H9 (cell line): ENCODE results near the gene ZFP28. TPM values are rescaled to one million over a fixed set of nuclear protein-coding genes. Genes with fewer than 3 reads are reported as not detected.

ENCODE experiments used
- DNase-seq: peaks from one replicate; pipeline ENCODE4 v3.0.0-alpha.2; 2017
- H2AFZ ChIP-seq: one replicate; pipeline ENCODE4 v1.6.1; 2013; ENCODE audit warnings: mild to moderate bottlenecking, low read length, control low read depth, moderate library complexity
- H2AK5ac ChIP-seq: 2 replicates; pipeline ENCODE4 v1.6.1; 2013; ENCODE audit warnings: low read length, control low read depth, mixed read lengths; ENCODE audit not compliant: insufficient read length
- H2BK120ac ChIP-seq: one replicate; pipeline ENCODE4 v1.6.1; 2013; ENCODE audit warnings: low read depth, mild to moderate bottlenecking, low read length, control low read depth, inconsistent platforms; ENCODE audit not compliant: poor library complexity, severe bottlenecking
- H2BK12ac ChIP-seq: 2 replicates; pipeline ENCODE4 v1.6.1; 2013; ENCODE audit warnings: low read length, control low read depth, mixed read lengths, low read depth; ENCODE audit not compliant: insufficient read length
- H2BK15ac ChIP-seq: 2 replicates; pipeline ENCODE4 v1.6.1; 2013; ENCODE audit warnings: low read depth, low read length, control low read depth
- H2BK20ac ChIP-seq: one replicate; pipeline ENCODE4 v1.6.1; 2013; ENCODE audit warnings: low read depth, mild to moderate bottlenecking, low read length, control low read depth, inconsistent platforms; ENCODE audit not compliant: poor library complexity, severe bottlenecking
- H2BK5ac ChIP-seq: 2 replicates; pipeline ENCODE4 v1.6.1; 2013; ENCODE audit warnings: low read length, control low read depth, mixed read lengths; ENCODE audit not compliant: insufficient read length
- H3K14ac ChIP-seq: 2 replicates; pipeline ENCODE4 v1.6.1; 2013; ENCODE audit warnings: low read length, control low read depth; ENCODE audit not compliant: insufficient read depth
- H3K18ac ChIP-seq: 2 replicates; pipeline ENCODE4 v1.6.1; 2013; ENCODE audit warnings: low read depth, mild to moderate bottlenecking, mixed read lengths, low read length, control low read depth; ENCODE audit not compliant: insufficient read length
- H3K23ac ChIP-seq: 2 replicates; pipeline ENCODE4 v1.6.1; 2013; ENCODE audit warnings: low read length, control low read depth, mixed read lengths, low read depth; ENCODE audit not compliant: insufficient read length
- H3K23me2 ChIP-seq: 2 replicates; pipeline ENCODE4 v1.6.1; 2013; ENCODE audit warnings: low read depth, mild to moderate bottlenecking, mixed read lengths, low read length, control low read depth; ENCODE audit not compliant: insufficient read length, poor library complexity, severe bottlenecking
- H3K27ac ChIP-seq: 2 replicates; pipeline ENCODE4 v1.5.1; 2013; ENCODE audit warnings: low read length, control low read depth, mixed read lengths, low read depth; ENCODE audit not compliant: insufficient read length
- H3K27me3 ChIP-seq: 2 replicates; pipeline ENCODE4 v1.6.1; 2013; ENCODE audit warnings: low read length, control low read depth, inconsistent platforms; ENCODE audit not compliant: insufficient read depth
- H3K4ac ChIP-seq: 2 replicates; pipeline ENCODE4 v1.6.1; 2013; ENCODE audit warnings: low read depth, mild to moderate bottlenecking, control low read depth, inconsistent platforms, low read length, moderate library complexity
- H3K4me1 ChIP-seq: 2 replicates; pipeline ENCODE4 v1.6.1; 2013; ENCODE audit warnings: low read length, control low read depth, inconsistent platforms; ENCODE audit not compliant: insufficient read depth
- H3K4me2 ChIP-seq: 2 replicates; pipeline ENCODE4 v1.6.1; 2013; ENCODE audit warnings: low read length, control low read depth, mixed read lengths; ENCODE audit not compliant: insufficient read length, insufficient read depth
- H3K56ac ChIP-seq: 2 replicates; pipeline ENCODE4 v1.6.1; 2013; ENCODE audit warnings: low read depth, mild to moderate bottlenecking, mixed read lengths, low read length, control low read depth; ENCODE audit not compliant: insufficient read length
- H3K79me1 ChIP-seq: 2 replicates; pipeline ENCODE4 v1.6.1; 2013; ENCODE audit warnings: low read depth, mild to moderate bottlenecking, moderate library complexity, low read length, control low read depth, inconsistent platforms; ENCODE audit not compliant: insufficient read depth, poor library complexity, severe bottlenecking
- H3K79me2 ChIP-seq: 2 replicates; pipeline ENCODE4 v1.6.1; 2013; ENCODE audit warnings: low read length, control low read depth, inconsistent platforms; ENCODE audit not compliant: insufficient read depth
- H3K9ac ChIP-seq: 2 replicates; pipeline ENCODE4 v1.6.1; 2013; ENCODE audit warnings: low read length, control low read depth, mixed read lengths; ENCODE audit not compliant: insufficient read length; ENCODE audit errors: extremely low read depth
- H3K9me3 ChIP-seq: one replicate; pipeline ENCODE4 v1.6.1; 2013; ENCODE audit warnings: low read depth, low read length, inconsistent platforms; ENCODE audit not compliant: control insufficient read depth
- H3T11ph ChIP-seq: one replicate; pipeline ENCODE4 v1.6.1; 2013; ENCODE audit warnings: mild to moderate bottlenecking, low read length, control low read depth, inconsistent platforms
- H4K20me1 ChIP-seq: one replicate; pipeline ENCODE4 v1.6.1; 2013; ENCODE audit not compliant: control insufficient read depth, insufficient read length, insufficient read depth
- H4K5ac ChIP-seq: 2 replicates; pipeline ENCODE4 v1.6.1; 2013; ENCODE audit warnings: low read depth, mild to moderate bottlenecking, mixed read lengths, low read length, control low read depth; ENCODE audit not compliant: insufficient read length
- H4K8ac ChIP-seq: replicated peaks from 2 replicates; pipeline ENCODE4 v1.6.1; 2013; ENCODE audit warnings: low read length, control low read depth, mixed read lengths, low read depth; ENCODE audit not compliant: insufficient read length
- H4K91ac ChIP-seq: 2 replicates; pipeline ENCODE4 v1.6.1; 2013; ENCODE audit warnings: low read depth, mild to moderate bottlenecking, moderate library complexity, mixed read lengths, low read length, control low read depth; ENCODE audit not compliant: insufficient read length
- H3K27ac Mint-ChIP-seq, 3 experiments: 2 replicates in 2 of 3; 3 replicates in 1 of 3; pipeline ENCODE4 v1.8.0; 2020 to 2021; ENCODE audit warnings: mixed read lengths in 3 of 3, mild to moderate bottlenecking in 1 of 3, moderate library complexity in 1 of 3
- H3K27me3 Mint-ChIP-seq: 2 replicates; pipeline ENCODE4 v1.8.0; 2021; ENCODE audit warnings: low read depth, mild to moderate bottlenecking, moderate library complexity, mixed read lengths
- H3K36me3 Mint-ChIP-seq, 3 experiments: 2 replicates in 2 of 3; 3 replicates in 1 of 3; pipeline ENCODE4 v1.8.0; 2020 to 2021; ENCODE audit warnings: low read depth in 3 of 3, mixed read lengths in 3 of 3; ENCODE audit not compliant: insufficient read depth in 1 of 3
- H3K4me1 Mint-ChIP-seq, 2 experiments: 2 replicates each; pipeline ENCODE4 v1.8.0; 2020; ENCODE audit warnings: mixed read lengths in 2 of 2
- H3K4me3 Mint-ChIP-seq, 2 experiments: 2 replicates in 1 of 2; 3 replicates in 1 of 2; pipeline ENCODE4 v1.8.0; 2020 to 2021; ENCODE audit warnings: mild to moderate bottlenecking in 2 of 2, mixed read lengths in 2 of 2, moderate library complexity in 1 of 2
- H3K9me3 Mint-ChIP-seq, 2 experiments: 2 replicates in 1 of 2; 3 replicates in 1 of 2; pipeline ENCODE4 v1.8.0; 2020; ENCODE audit warnings: mild to moderate bottlenecking in 2 of 2, mixed read lengths in 2 of 2, moderate library complexity in 1 of 2
- CTCF ChIP-seq: fragments of 200-600 bp; sonication (generic); conservative IDR thresholded peaks from 3 replicates; pipeline ENCODE4 v1.8.0; 2021; ENCODE audit warnings: antibody characterized with exemption, mild to moderate bottlenecking
- WGBS: extraction: QIAGEN DNeasy Blood & Tissue Kit; methylation state at CpG from one replicate; pipeline ENCODE4 v1.1.7; 2013; ENCODE audit warnings: missing lambda C conversion rate, low lambda C conversion rate, mixed read lengths; ENCODE audit not compliant: insufficient read length; ENCODE audit errors: extremely low coverage; 5-methylcytosine and 5-hydroxymethylcytosine counted together
- total RNA-seq: library from RNA; stranded (reverse); gene quantifications from 2 replicates; pipeline ENCODE4 v1.2.1, GENCODE V29; 2021

The ZFP28 gene
- total RNA-seq, 1 experiment from 2014 or later: 3.8 TPM

GRCh38 chr19:56566904-56567273 lies 28.1 kb downstream of the ZFP28 start:
- no peak overlapping the region for H4K8ac ChIP-seq
- no peak overlapping the region for H3K56ac ChIP-seq
- WGBS: no CpG with 5 or more reads among the region's 23 CpGs
- H3K9me3 ChIP-seq: peaks cover 50% of the 10 kb centered on the region
- H2BK5ac ChIP-seq: no peak overlapping the region
- Mint-ChIP-seq H3K4me1 (peaks cover 5 to 7% of the 10 kb centered on the region in 2 experiments; a peak in 3 of 4 replicates), H3K9me3 (peaks cover 72 to 76% of the 10 kb centered on the region in 2 experiments), H3K36me3 (peaks cover 41 to 64% (median 61%) of the 10 kb centered on the region in 3 experiments), H3K27me3 (no peaks in the 10 kb centered on the region; the same call in 1 of the 2 replicates), H3K4me3 (peak overlapping the region; percentile 98), H3K27ac (no peak overlapping the region)
- peaks cover 4% of the 10 kb centered on the region; the same call in 1 of the 2 replicates for H3K4me1 ChIP-seq
- no peak overlapping the region for H3K4ac ChIP-seq
- H3K14ac ChIP-seq: peak overlapping the region; percentile 78; the same call in 1 of the 2 replicates
- no peaks in the 10 kb centered on the region for H3K79me1 ChIP-seq
- peaks cover 3% of the 10 kb centered on the region for H3K23me2 ChIP-seq
- H3K9ac ChIP-seq: peak overlapping the region; percentile 74
- H3K27ac ChIP-seq: no peak overlapping the region
- H3K4me2 ChIP-seq: peak overlapping the region; percentile 93
- H3K79me2 ChIP-seq: no peaks in the 10 kb centered on the region
- H3K18ac ChIP-seq: peak overlapping the region; percentile 82
- H4K20me1 ChIP-seq: no peaks in the 10 kb centered on the region
- no peak overlapping the region for H4K91ac ChIP-seq
- peak; percentile 49 for DNase-seq
- no peak overlapping the region for H2BK20ac ChIP-seq
- H2BK15ac ChIP-seq: no peak overlapping the region
- no peak overlapping the region for H2AK5ac ChIP-seq
- no peak overlapping the region for H2BK12ac ChIP-seq
- peak overlapping the region; percentile 96 for H2AFZ ChIP-seq
- H3K23ac ChIP-seq: no peak overlapping the region
- no peaks in the 10 kb centered on the region for H3K27me3 ChIP-seq
- no peak for TF ChIP-seq CTCF
- no peak overlapping the region for H4K5ac ChIP-seq
- H2BK120ac ChIP-seq: no peak overlapping the region
- H3T11ph ChIP-seq: no peak overlapping the region
